COLO668 (cell line): Measurements from ENCODE around the gene PLEKHG7.
"Not testable (repeated sequence)": the region's sequence is repeated elsewhere in the genome, so short reads cannot be mapped to it uniquely, and the experiment has no call there.

ENCODE experiments used
- DNase-seq: peaks from one replicate; lab custom pipeline; 2025; ENCODE audit not compliant: unreplicated experiment; lab: John Stamatoyannopoulos, UW

Gene PLEKHG7

GRCh38 chr12:92745856-92746550, 43.2 kb downstream of the PLEKHG7 start:
- DNase-seq: no peak

DNA sequence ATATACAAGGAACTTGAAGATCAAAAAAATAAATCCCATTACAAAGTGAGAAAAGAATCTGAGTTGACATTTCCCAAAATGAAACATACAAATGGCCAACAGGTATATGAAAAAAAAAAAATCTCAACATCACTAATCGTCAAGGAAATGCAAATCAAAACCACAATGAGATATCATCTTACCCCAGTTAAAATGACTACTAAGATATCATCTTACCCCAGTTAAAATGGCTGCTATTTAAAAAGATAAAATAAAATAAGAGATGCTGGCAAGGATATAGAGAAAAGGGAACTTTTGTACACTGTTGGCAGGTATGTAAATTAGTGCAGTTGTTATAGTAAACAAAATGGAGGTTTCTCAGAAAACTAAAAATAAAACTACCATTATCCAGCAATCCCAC, 44.4 kb downstream of the PLEKHG7 start:
- DNase-seq: no peak

- not testable (repeated sequence) for DNase-seq
Measured at GRCh38 chr12:92749691-92750090, 46.9 kb downstream of the PLEKHG7 start.

DNA sequence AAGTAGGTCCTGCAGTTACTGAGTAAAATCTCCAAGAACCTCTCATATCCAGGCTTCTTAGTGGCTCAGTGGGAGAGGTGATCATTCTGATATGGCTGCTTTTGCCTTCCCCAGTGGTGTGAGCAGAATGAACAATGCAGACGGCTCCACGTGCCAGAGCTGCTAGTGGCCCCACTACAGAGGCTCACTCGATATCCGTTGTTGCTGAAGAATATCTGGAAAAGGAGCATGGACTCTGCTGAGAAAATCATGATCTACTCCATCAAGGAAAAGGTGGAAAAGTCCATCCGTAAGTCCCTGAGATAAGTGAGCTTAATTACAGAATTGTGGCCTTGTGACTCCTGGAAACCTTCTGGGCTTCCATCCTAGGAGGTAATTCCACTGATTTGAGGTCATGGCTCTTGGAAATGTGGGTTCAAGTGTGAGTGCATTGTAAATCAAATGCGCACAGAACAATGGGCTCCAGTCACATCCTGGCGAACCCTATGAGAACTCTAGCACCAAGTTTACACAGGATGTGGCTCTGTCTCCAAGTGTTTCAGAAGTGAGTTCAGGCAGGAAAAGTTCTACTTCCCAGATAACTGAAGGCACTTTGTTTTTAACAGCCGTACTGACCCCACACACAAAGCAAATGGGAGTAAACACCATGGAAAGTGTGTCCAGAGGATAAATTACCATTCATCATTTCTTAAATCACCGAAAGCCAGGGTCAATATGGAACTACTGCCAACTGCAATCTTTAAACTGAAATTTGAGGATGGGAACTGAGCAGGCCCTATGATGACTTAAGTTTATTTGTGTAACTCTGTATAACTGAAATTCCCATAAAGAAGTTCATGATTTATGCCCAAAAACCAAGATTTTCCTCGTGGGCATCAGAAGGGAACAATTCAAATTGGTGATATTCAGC, 51.4 kb downstream of the PLEKHG7 start:
- no peak for DNase-seq

GRCh38 chr12:92756898-92757596, 54.3 kb downstream of the PLEKHG7 start:
- no peak for DNase-seq

GRCh38 chr12:92757597-92758121, 54.9 kb downstream of the PLEKHG7 start:
- DNase-seq: no peak

DNA sequence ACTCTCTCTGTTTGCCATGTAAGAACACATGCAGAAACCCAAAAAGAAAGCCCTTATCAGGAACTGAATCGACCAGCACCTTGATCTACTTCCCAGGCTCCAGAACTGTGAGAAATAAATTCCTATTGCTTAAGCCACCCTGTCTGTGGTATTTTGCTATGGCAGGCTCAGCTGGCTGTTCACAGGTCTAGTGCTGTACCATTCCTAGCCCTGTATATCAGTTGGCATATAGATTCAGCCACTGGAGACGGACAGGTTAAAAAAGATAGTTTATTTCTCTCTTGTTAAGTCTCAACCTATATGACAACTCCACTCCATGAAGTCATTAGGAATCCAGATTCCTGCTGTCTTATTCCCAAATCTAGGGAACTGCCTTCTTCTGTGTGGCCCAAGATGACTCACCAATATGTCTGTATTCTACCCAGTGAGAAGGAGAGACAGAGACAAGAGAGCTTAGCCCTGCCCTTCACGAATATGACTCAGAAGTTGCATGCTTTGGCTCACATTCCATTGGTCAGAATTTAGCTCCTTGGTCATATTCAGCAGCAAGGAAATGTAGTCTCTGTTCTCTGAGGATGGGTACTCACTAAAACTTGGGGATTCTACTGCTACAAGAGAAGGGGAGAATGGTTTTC, 57.0 kb downstream of the PLEKHG7 start:
- no peak for DNase-seq

DNA sequence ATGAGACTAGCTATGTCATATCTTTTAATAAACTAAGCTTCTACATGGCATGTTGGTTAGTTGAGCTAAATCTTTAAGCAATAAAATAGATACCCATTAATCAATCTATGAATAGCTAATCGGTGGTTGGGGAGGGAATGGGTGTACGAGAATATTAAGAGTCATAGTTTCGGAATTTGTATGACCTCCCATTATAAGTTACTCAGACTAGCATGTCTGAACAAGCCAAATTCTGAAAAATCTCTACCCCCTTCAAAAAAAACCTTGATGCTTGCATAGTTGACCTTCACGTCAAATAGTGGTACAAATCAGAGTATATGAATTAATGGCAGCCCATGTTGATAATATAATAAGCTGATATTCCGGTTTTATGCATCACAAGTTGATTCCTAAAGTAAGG, 60.0 kb downstream of the PLEKHG7 start:
- no peak for DNase-seq

DNA sequence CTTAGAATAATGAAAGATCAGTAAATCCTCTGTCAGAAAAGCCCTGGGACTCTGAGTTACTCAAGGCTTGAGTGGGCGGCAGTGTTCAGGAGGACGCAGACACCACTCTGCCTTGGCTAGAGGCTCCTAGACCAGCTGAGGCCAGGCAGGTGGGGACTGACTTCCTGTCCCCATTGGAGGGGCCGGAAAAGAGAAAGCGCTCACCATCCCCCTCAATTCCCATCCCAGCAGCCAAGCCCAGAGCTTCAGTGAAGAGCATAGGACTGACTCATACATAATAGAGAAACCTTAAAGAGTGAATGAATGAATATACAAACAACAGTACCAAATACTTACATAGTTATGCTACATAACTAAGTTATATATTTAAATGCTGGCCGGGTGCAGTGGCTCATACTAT, 62.0 kb downstream of the PLEKHG7 start:
- DNase-seq: no peak

GRCh38 chr12:92765871-92766270, 63.1 kb downstream of the PLEKHG7 start:
- DNase-seq: no peak

DNA sequence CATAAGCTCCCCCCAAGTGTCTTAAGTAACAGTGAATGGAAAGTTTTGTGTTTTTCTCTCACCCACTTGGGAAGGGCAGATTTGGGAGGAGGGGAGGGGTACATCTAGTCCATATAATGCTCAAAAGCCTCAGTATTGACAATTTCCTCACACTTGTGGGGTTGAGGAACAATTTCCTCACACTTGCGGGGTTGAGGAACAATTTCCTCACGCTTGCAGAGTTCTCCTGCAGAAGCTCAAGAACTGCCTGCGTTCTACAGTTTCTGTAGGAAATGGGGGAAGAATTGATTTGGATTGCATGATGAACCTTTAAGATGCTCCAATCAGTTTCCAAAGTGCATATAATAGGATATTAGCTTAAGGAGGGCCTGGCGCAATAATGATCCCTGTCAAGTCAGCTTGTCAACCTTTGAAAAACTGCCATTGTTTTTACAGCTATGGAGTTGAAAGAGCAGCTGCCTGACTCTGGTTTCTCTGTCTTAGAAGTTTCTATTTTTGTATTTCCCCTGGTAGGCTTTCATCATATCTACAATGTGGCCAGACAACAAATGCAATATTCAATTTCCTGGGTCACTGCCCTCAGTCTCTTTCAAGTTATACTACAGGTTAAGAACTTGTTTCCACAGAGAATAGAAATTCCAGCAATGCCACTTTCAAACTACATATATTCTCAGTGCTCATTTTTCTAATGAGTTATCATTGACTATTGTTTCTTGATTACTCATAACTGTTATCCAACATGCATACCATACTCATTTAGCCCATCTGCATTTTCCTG, 66.5 kb downstream of the PLEKHG7 start:
- DNase-seq: no peak

DNA sequence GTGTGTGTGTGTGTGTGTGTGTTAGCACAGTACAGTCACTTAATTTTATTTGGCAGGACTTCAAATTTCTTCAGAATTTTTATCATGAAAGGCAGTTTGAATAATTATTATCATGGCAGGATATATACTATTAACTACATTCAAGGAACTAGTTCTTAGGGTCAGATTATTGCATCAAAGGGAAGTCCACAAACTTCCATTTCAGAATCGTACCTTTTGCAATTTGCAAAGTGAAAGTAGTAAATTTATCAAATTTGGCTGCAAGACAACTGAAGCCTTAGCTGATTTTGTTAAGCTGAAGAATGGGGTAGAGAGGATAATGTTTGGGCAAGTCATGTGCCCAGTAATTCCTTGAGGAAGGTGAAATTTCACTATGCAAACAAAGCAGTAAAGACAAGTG, 68.2 kb downstream of the PLEKHG7 start:
- DNase-seq: no peak

DNA sequence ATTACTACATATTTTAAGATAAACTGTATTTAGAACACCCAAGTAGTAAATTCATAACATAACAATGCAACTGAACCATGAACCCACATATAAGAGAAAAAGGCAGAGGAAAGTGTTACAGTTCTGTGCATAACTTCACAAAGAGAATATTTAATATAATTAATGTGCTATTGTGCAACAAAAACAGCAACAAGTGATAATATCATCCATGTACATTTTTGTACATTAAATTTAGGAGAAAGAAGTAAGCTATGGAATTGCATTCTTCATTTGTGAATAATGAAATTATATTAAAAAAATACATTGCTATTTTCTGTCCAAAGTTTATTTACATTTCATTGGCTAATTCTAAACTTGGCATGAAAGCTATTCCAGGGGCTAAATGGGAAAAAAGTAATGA, 72.6 kb downstream of the PLEKHG7 start:
- no peak for DNase-seq

- no peak for DNase-seq
Measured at GRCh38 chr12:92778525-92778924, 75.7 kb downstream of the PLEKHG7 start.

DNA sequence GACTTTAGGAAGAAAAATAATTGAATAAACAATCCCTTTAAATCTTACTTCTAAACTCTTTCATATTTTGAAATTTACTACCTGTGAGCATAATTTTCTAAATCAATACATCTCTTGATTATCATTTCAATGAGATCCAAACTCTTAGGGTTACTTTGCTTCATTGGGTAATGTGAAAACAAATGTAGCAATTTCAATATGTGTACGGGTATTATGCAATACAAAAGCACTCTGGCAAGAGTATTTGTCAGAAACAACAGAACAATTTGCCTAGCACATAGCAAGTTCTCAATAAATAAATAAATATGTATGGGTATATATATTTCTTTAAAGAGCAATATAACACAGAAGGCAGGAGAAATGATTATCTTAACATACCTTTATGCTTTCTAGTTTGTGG, 77.1 kb downstream of the PLEKHG7 start:
- no peak for DNase-seq

- DNase-seq: no peak
Measured at GRCh38 chr12:92784356-92784755, 81.6 kb downstream of the PLEKHG7 start.

DNA sequence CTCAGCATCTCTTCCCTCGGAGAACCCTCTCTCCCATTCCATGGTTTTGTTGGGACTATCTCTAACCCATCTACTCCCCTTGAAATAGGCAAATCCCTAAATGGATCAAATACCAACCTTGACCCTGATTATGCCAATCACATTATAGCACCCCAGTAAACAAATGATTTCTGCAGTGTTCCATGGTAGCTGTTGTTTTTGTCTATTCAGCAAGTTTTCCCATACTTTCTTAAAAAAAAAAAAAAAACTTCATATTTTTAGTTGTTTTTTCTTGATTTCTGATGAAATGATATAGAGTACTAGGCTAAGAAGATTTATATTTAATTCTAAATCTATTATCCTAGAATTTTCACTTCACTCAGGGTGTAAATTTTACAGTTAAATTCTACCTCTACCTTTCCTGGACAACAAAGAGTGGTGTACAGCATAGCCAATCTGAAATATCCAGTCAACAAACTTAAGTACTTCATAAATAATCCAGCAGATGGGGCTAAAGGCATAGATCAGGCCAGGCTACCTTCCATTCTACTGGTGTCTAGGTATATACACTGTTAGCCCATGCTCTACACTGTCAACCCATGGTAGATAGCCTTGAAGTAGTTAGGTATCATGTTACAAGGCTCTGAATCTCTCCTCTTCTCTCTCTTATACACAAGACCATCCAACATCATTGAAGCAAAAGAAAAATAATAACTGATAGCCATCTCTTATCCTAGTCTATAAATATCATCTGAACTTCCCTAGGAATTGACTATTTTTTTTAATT, 82.2 kb downstream of the PLEKHG7 start:
- DNase-seq: peak; percentile 42

DNA sequence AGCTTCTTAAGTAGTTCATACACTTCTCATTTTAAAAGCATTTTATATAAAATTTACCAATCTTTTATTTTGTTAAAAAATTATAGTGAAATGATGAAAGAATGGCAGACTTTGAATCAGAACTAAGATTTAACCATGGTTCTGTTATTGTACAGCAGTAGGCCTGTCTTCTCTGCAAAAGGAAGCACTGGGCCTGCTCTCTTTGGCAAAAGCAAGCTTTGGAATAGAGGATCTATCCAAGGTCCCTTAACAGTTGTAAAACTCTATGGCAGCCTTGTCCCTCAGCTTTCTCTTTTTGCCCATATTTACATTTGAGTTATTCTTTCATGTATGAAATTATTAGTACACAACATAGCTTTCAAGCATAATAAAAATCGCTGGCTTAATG, 82.8 kb downstream of the PLEKHG7 start:
- DNase-seq: no peak

DNA sequence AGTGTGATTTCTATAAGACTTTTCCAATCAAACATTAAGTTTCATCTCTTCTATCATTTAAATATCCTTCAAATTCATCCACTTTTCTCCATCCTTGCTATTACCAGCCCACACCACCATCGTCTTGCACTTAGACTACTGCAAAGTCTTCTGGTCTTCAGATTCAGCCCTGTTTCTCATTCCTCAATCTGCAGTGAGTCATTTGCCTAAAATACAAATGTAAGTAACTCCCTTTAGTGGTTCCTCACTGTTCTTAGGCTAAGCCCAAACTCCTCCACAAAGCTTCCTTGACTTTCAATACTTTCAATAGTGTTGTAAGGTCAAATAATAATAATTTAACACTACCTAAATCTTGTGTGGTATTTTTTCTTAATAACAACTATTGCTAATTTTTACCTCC, 83.3 kb downstream of the PLEKHG7 start:
- DNase-seq: no peak

DNA sequence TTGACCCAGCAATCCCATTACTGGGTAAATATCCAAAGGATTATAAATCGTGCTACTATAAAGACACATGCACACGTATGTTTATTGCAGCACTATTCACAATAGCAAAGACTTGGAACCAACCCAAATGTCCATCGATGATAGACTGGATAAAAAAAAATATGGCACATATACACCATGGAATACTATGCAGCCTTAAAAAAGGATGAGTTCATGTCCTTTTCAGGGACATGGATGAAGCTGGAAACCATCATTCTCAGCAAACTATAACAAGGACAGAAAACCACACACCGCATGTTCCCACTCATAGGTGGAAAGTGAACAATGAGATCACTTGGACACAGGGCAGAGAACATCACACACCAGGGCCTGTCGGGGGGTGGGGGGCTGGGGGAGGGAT, 91.6 kb downstream of the PLEKHG7 start:
- not testable (repeated sequence) for DNase-seq
